GM18507 (cell line): Measurements from ENCODE around the gene FIGNL1.
A peak's percentile ranks its signal among the peaks of the same experiment; 100 is the strongest.

Source experiments
- DNase-seq: peaks from one replicate; pipeline ENCODE4 v3.0.0; 2011; ENCODE audit warnings: low read depth; ENCODE audit not compliant: insufficient read length; ENCODE audit errors: extremely low spot score
- FAIRE-seq: peaks from 2 replicates; lab custom pipeline; 2011; peaks lifted over from hg19 to GRCh38; lab: Jason Lieb, UNC

The FIGNL1 gene, protein sequence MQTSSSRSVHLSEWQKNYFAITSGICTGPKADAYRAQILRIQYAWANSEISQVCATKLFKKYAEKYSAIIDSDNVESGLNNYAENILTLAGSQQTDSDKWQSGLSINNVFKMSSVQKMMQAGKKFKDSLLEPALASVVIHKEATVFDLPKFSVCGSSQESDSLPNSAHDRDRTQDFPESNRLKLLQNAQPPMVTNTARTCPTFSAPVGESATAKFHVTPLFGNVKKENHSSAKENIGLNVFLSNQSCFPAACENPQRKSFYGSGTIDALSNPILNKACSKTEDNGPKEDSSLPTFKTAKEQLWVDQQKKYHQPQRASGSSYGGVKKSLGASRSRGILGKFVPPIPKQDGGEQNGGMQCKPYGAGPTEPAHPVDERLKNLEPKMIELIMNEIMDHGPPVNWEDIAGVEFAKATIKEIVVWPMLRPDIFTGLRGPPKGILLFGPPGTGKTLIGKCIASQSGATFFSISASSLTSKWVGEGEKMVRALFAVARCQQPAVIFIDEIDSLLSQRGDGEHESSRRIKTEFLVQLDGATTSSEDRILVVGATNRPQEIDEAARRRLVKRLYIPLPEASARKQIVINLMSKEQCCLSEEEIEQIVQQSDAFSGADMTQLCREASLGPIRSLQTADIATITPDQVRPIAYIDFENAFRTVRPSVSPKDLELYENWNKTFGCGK

DNA sequence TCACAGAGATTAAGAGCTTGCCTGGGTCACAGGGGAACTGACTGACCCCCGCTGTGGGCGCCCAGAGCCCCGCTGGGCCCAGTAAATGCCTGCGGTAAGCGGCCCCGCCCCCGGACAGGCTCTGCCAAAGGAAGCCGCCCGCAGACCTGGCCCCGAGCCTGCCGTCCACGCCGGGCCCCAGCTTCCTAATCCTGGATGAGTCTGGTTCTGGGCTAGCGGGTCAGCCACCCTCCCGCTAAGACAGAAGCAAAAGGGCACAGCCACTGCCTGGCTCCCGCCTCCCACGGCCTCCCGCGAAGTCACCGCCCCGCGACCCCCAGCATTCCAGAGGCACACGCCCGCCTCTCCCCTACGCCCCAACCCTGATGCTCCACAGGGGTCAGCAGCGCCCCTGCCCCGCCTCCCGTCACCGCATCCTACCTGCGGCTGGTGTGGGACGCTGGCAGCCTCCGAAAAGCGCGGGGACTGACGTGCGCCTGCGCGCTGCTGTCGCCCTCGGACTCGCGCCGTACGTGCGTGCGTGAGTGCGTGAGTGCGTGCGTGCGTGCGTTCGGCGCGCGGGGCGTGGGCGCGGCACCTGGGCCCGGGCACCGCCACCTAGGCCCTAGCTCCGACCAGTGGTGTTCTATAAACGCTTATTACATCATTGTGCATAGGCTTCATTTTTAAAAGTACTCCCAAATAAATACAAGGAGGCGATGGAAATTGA lies at the start of gene FIGNL1:
Gene FIGNL1, minus strand, starts transcription at position 470 of the 709 bp plus-strand sequence. CDS start 3,063 bp downstream, outside the sequence.
- DNase-seq (peak; percentile 82), FAIRE-seq (peak; percentile 86)

DNA sequence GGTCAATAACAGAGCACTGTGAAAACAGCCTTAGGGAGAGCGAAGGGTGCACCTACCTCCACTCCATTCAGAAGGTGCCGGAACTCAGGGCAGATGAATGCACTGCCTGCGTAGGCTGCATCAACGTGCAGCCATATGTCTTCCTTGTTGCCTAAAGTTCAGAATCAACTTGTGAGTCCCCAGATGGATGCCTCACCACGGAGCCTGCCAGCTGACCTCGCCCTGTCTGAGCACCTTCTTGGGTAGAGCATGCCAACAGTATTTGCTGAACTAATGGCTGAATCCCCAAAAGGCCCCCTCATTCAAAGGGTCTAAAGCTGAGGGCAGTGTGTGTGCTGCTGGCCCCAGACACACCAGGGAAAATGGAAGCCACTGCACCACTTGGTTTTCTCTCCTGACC lies 48.9 kb upstream of the FIGNL1 start:
- FAIRE-seq (no peak), DNase-seq (no peak)

DNA sequence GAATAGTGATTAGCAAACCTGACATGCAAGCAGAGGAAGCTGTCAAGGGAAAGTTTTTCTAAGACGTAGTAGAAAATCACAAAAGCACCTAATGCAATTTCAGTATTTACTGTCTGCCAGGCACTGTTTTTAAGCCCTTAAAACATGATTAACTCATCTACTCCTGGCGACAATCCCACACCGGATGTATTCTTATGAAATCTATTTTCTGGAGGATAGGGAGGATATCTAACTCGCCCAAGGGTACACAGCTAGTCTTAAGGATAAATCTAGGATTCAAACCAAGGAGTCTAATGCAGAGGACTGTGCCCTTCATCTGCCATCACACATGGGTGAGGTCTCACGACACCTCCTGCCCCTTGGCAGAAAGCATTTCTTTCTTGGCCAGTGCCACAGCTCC lies 47.8 kb upstream of the FIGNL1 start:
- FAIRE-seq (no peak), DNase-seq (no peak)

DNA sequence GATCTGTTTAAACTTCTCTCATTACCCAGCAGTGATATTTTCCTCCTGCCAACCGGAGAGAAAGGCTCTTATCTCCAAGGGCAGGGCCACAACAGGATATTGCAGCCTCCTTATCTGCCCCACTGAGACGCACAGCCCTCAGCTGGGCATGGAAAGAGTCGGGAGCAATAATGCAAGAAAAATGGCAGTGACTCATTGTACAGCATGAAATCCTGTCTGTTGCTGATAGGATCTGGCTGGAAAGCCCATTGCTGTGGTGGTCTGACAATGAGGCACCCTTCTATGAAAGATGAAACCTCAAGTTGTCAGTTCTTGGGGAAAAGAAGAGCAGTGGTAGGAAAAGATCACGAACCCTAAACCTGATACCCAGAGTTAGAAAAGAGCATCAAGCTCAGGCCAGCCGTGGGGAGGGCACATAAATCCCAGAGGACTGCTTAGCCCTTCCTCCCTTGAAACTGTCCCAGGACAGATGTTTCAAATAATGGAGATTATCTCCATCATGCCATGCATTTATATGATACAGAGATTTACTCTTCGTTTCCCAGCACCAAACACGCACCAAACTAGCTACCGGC lies 47.0 kb upstream of the FIGNL1 start:
- DNase-seq (no peak), FAIRE-seq (no peak)

DNA sequence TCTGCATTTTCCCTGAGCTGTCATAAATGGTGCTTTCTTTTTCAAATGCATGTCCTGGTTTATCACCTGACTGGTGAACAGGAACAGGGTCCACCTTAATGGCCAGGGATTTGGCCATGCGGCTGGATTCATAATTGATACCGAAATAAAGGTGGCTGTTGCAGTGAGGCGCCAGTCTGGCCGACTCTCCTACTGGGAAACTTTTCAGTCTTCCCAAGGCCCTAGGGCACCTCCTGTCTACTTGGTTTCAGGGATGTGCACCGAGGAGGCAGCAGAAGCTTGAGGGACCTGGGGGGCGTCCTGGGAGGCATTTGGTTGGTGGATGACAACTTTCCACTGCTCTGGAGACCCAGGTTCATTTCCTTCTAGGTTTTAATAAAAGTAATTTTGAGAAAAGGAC lies 46.4 kb upstream of the FIGNL1 start:
- no peak for DNase-seq
- FAIRE-seq = no peak

DNA sequence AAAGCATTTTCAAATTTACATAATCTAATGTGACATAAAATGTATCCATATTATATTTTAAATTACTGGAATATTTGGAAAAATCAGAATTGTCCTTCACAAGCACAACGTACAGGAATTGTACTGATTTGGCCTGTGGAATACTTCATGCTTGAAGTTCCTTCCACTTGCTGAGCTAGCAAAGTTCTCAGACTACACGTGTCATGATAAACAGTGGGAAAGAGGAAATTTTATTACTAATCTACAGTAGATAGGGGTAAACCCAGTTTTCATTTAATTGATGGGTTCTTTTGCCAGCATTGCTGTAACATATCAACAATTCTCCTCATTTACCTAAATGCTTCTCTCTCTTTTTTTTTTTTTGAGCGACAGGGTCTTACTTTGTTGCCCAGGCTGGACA lies 45.6 kb upstream of the FIGNL1 start:
- no peak for DNase-seq
- no peak for FAIRE-seq

DNA sequence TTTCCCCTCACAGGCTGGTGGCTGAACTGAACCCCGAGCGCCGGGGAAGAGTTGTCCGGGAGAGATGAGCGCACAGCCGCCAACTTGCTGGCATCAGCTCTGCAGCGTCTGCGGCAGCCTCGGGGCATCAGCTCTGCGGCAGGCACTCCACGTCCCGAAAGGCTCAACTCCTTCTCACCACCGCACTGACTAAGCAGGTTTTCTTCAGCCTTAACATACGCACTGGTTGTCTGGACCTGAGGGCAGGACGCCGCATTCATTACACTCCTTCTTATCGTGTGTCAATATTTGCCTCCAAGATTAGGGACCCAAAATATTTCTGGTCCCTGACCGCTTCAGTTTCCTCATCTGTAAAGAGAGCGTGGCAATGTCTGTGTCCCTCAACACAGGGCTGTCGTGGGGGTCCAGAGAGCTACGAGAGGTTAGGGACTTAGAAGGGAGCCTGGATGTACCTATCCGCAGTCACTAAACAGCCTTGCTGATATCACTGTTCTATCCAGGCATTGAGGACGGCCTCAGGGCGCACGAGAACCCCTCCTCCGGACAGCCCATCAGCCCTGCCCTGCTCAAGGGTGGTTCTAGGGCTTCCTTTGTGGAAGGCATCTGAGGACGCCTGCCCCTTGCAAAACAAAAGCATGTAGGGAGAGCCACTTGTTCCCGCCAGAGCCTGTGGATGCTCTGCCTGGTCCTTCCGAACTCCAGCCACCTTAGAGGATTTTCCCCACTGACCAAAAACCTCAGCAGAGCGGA lies 42.8 kb upstream of the FIGNL1 start:
- FAIRE-seq = no peak
- DNase-seq = no peak

DNA sequence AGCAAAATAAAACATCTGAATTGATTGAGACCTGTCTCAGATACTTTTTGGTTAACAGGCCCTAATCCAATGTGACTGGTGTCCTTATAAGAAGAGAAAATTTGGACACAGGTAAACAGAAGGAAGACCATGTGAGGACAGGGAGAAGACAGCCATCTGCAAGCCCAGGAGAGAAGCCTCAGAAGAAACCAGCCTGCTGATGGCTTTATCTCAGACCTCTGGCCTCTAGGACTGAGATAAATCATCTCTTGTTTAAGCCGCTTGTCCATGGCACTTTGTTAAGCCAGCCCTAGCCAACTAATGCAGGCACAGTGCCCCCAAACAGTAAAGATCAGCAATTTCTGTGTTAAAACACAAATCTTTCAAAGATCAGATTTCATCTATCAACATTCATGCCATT lies 41.8 kb upstream of the FIGNL1 start:
- FAIRE-seq (no peak), DNase-seq (no peak)

DNA sequence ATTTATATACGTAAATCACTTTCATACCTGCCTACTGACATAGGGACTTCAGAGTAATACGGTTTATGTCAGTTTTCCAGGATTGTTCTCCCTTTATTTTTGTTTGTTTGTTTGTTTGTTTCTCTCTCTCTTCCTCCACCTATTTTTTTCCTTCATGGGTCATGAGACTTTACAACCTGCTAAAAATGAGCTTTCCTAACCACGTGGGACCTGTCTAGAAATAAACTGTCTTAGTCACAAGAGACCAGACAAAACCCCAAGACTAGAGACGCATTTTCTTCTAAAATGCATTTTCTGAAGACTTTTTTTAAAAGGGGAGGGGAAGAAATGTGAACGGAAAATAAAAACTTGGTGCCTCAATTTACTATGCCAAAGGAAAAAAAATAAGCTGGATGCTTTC lies 41.1 kb upstream of the FIGNL1 start:
- no peak for DNase-seq
- FAIRE-seq = no peak

DNA sequence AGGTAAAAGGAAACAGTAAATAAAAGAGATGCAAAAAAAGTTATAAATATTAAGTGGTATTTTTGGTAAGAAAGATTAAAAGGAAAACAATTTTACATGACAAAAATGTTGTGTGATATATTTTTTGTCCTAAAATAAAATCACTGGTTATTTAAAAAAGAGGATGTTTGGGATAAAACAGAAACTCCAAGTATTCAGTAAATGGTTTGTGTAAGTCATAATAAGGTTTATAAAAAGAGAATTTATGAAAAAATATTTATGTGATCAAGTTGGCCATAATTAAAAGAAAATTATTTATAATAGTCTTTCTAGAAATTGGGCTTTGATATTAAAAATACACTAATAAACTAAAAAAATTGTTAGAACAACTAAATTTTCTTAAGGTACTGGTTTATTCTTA lies 38.2 kb upstream of the FIGNL1 start:
- FAIRE-seq (no peak), DNase-seq (no peak)

DNA sequence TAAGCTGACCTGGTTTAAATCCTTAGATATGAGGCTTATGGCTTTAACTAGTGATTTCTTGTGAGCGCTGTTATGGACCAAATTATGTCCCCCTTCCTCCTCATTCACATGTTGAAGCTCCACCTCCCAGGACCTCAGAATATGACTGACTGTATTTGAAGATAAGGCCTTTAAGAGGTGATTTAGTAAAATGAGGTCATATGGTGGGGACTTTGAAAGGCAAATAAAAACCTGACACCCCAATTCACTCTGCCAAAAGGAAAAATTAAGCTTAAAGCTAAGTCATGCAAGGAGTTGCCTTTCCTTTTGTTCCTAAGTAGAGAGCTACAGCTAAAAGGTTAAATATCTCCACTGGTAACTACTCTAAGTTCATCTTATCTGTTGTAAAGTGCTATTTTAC lies 36.4 kb upstream of the FIGNL1 start:
- FAIRE-seq (no peak), DNase-seq (no peak)

DNA sequence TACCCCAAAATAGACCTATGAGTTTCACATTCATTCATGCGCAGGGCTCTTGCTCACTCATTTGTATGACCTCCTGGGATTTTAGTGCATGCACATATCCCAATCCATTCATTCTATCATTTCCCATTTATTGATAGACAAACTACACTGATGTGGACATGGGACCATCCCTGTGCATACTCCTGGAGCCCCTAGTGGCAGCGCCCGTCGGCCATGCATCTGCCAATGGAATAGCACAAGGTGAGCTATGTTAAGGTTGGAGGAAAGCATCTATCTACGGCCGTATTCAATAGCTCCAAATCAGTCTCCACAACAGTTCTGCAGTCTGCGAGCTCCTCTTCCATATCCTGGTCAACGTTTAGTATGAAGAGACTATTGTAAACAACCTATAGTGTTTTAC lies 31.7 kb upstream of the FIGNL1 start:
- FAIRE-seq (no peak), DNase-seq (no peak)

DNA sequence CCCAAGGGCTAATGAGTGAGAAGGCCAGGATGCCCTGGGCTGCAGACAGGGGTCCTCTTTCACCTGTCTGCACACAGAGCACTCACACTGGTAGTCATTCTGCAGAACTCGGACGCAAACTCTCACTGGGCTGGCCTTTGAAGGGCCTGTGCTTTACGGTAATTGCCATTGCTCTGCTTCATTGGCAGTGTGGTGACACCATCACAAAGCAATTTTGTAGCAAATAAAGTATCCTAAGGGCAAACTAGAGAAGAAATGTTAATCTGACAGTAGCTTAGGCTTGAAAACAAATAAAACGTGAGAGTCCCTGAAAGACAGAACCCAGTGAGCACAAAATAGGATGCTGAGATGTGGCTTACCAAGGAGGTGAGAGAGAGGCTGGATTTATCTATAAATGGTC lies 30.6 kb upstream of the FIGNL1 start:
- no peak for FAIRE-seq
- no peak for DNase-seq

DNA sequence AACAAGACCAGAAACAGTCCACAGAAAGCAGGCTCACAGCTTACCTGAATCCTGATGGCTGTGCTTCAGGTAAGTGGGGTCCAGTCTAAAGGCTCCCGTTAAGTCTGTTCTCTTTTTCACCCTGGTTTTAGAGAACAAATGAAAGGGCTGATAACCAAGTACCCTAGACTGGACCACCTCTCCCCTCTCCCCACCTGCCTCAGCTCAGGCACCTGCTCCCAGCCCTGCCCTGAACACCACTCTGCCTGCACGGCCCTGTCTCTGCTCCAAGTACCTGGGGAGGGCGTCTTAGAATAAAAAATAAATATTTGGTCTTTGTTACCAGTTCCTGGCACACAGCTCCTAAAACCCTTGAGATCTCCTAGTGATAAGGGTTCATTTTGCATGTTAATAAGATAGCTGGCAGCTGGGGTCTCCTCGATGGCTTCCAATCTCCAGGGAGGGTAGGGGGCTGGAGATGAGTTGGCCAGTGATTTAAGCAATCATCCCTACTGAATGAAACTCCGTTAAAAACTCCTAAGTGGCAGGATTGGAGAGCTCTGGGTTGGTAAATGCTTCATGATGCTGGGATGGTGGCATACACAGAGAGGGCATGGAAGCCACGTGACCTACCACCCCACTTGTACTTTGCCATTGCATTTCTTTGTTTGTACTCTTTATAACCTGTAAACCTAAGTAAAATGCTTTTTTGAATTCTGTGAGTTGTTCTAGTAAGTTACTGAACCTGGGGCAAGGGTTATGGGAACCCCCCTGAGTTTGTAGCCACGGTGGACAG lies 29.8 kb upstream of the FIGNL1 start:
- DNase-seq (no peak), FAIRE-seq (no peak)

DNA sequence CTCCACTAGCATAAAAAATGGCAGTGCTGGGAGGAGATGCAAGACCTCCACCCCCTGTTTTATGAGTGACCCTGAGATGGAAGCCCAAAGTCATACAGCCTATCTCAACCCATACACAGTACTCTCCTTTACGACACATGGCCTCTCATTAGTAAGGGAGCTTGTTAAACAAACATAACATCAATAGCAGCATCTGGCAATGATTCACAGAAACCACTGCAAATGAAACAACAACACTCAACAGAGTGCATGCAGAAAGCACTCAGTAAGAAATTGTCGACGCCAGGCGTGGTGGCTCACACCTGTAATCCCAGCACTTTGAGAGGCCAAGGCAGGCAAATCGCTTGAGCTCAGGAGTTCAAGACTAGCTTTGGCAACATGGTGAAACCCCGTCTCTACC lies 27.5 kb upstream of the FIGNL1 start:
- DNase-seq = no peak
- FAIRE-seq = no peak

DNA sequence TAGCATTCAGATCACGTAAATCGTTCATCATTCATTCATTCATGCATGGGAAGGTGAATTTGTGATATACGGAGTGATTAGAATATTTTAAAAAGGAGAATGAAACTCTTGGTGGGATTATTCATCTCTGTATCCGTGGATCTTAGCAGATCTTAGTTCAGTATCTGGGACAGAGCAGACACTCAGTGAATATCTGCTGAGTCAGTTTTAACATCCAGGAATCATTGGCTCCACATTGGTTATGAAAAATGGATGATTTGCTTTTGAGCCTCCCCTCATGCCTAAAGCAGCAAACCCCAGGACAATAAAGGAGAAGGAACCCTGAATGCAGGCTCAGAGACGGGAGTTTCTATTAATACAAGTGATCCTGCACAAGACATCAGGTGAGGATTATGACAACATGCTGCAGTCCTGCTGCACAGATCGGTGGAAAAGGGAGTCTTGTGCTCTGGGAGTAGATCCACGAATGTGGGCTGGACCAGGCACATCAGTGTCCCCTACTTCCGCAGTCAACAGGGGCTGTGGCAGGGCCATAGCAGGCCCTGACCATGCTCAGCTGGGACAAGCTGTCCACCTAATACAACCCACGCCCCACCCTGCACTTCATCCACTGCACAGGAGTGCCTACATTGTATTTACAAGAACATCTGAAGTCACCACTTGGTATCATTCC lies 26.9 kb upstream of the FIGNL1 start:
- FAIRE-seq (no peak), DNase-seq (no peak)

DNA sequence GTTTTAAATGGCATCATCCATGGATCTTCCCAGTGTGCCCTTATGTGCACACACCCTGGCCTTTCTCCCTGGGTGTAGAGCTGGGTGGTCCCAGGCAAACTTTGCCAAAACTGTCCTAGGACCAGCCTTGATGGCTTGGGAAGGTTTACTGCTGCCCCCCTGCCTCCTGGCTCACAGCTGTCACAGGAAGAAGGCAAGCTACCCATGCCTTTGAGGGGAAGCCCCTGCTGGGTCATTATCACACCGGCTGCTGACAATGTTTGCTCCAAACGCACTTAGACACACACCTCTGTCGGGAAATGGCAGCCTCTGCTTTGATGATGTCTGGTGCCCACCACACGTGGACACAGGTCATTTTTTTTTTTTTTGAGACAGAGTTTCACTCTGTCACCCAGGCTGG lies 25.2 kb upstream of the FIGNL1 start:
- FAIRE-seq (no peak), DNase-seq (no peak)

DNA sequence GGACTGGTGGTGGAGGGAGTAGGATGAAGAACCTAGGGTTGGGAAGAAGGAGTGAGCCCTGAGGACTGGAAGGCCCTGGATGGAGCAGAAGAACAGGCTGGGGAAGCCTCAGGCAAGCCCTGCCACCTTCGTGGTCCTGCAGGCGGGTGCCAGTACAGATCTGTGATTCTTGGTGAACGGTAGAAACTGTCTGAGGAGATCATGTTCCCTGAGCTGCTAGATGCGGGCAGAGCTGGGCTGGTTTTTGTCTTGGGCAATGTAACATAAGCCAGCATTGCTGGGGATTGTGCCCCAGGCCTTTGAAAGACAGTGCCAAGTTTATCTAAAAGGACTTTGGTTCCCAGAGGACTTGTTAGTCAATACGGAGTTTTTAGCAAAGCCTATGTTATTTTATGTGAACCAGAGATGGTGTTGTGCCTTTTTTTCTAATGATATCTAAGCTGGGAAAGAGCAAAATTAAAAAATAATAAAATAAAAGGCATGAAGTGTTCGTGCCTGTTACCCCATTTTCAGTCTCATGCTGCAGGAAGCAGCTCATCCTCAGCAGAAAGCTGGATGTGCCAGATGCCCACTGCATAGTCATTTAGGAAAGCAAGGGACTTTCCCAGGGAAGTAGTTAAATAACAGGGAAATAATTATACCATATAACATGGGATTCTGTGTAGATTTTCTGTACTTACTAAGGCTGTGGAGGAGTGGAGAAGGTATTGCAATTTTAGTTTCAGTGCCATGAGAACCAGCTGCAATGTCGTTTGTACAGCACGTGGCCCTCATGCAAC lies 24.4 kb upstream of the FIGNL1 start:
- FAIRE-seq (no peak), DNase-seq (no peak)
